CD8-positive, alpha-beta memory T cell (primary cell): ENCODE data around the gene PIEZO1. TPM values are rescaled to one million over a fixed set of nuclear protein-coding genes. Genes with fewer than 3 reads are reported as not detected.
"Not testable (repeated sequence)": the region's sequence is repeated elsewhere in the genome, so short reads cannot be mapped to it uniquely, and the experiment has no call there.

Experiments used
- CTCF ChIA-PET: fragments of 350-600 bp; sonication (Branson Sonifier 250); formaldehyde crosslinking; loops from one replicate; lab custom pipeline; 2021; ENCODE audit warnings: antibody characterized with exemption; lab: Charles Lee
- POLR2A ChIA-PET: fragments of 350-600 bp; sonication (Branson Sonifier 250); formaldehyde crosslinking; loops from one replicate; lab custom pipeline; 2021; ENCODE audit warnings: antibody characterized with exemption; lab: Charles Lee
- DNase-seq, 5 donors: peaks; one replicate each; pipeline versions ENCODE4 v3.0.0 to v3.0.0-alpha.2; 2020 to 2022; ENCODE audit warnings: mixed read lengths in 1 of 5
- H3K27ac ChIP-seq: one replicate; pipeline ENCODE4 v1.7.0; 2013; ENCODE audit warnings: low read depth, mild to moderate bottlenecking, low read length, moderate library complexity
- H3K27me3 ChIP-seq: 2 replicates; pipeline ENCODE4 v1.7.0; 2013; ENCODE audit warnings: low read length, mild to moderate bottlenecking; ENCODE audit not compliant: insufficient read depth, poor library complexity, severe bottlenecking
- H3K36me3 ChIP-seq: 2 replicates; pipeline ENCODE4 v1.7.0; 2013; ENCODE audit warnings: mild to moderate bottlenecking, low read length, moderate library complexity; ENCODE audit not compliant: insufficient read depth
- H3K4me1 ChIP-seq: 2 replicates; pipeline ENCODE4 v1.7.0; 2013; ENCODE audit warnings: mild to moderate bottlenecking, low read length, moderate library complexity; ENCODE audit not compliant: insufficient read depth
- H3K4me3 ChIP-seq: 2 replicates; pipeline ENCODE4 v1.7.0; 2013; ENCODE audit warnings: mild to moderate bottlenecking, low read length
- H3K9me3 ChIP-seq: 2 replicates; pipeline ENCODE4 v1.7.0; 2013; ENCODE audit warnings: mild to moderate bottlenecking, low read length
- H3K27ac Mint-ChIP-seq, 8 donors: one replicate each; pipeline ENCODE4 v1.8.0; 2020 to 2021; ENCODE audit warnings: mixed read lengths in 8 of 8, mild to moderate bottlenecking in 6 of 8, inconsistent platforms in 3 of 8, moderate library complexity in 3 of 8
- H3K27me3 Mint-ChIP-seq, 2 donors: one replicate each; pipeline ENCODE4 v1.8.0; 2020 to 2021; ENCODE audit warnings: mixed read lengths in 2 of 2, mild to moderate bottlenecking in 1 of 2, moderate library complexity in 1 of 2
- H3K36me3 Mint-ChIP-seq, 3 donors: one replicate each; pipeline ENCODE4 v1.8.0; 2020 to 2021; ENCODE audit warnings: mixed read lengths in 3 of 3, inconsistent platforms in 1 of 3, mild to moderate bottlenecking in 1 of 3
- H3K4me1 Mint-ChIP-seq, 3 donors: one replicate each; pipeline ENCODE4 v1.8.0; 2020 to 2021; ENCODE audit warnings: mixed read lengths in 3 of 3, inconsistent platforms in 1 of 3, mild to moderate bottlenecking in 1 of 3
- H3K4me3 Mint-ChIP-seq, 7 donors: one replicate each; pipeline ENCODE4 v1.8.0; 2020 to 2021; ENCODE audit warnings: mixed read lengths in 7 of 7, mild to moderate bottlenecking in 6 of 7, moderate library complexity in 4 of 7, inconsistent platforms in 2 of 7
- H3K9me3 Mint-ChIP-seq, 5 donors: one replicate each; pipeline ENCODE4 v1.8.0; 2020 to 2022; ENCODE audit warnings: mixed read lengths in 5 of 5, mild to moderate bottlenecking in 3 of 5, moderate library complexity in 2 of 5, inconsistent platforms in 1 of 5
- polyA plus RNA-seq: library from polyadenylated mRNA; unstranded; fragments of 300-500 nt; fragmentation: Illumina TruSeq; gene quantifications from one replicate; pipeline ENCODE4 v1.2.3, GENCODE V29; 2021
- total RNA-seq, 2 experiments: library from RNA; stranded (reverse); gene quantifications; one replicate each; pipeline ENCODE4 v1.2.3, GENCODE V29; 2021

PIEZO1 gene
- total and polyA plus RNA-seq, 3 experiments from 2014 or later: 58.4 to 230 (median 215) TPM

DNA sequence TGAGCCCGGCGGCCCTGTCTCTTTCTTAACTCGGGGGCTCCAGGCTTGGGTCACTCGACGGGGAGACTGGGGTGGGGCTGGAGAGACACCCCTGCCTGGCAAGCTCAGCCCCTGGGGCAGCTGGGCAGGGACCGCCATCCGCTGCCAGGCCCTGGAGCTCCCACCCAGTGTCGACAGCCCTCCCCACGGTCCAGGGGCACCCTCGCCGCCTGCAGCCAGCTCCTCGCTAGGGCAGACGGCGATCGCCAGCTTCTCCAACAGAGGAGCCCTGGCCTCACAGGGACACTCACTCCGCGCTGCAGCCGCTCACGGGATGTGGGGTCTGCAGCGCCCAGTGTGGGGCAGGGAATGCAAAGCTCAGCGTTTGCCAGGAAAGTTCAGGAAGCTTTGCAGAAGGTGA is 42.7 kb upstream of the PIEZO1 start:
- H3K4me1 ChIP-seq: no peaks in the 10 kb centered on the region
- no peak overlapping the region for H3K4me3 ChIP-seq
- DNase-seq: no peak
- Mint-ChIP-seq H3K9me3 (no peaks in the 10 kb centered on the region), H3K4me1 (no peaks in the 10 kb centered on the region), H3K27ac (no peak overlapping the region), H3K4me3 (no peak overlapping the region), H3K27me3 (no peaks in the 10 kb centered on the region), H3K36me3 (peaks cover 0 to 27% (median 0%) of the 10 kb centered on the region in 3 donors)
- ChIA-PET CTCF (no interaction called here), POLR2A (no interaction called here)
- no peaks in the 10 kb centered on the region for H3K36me3 ChIP-seq
- no peaks in the 10 kb centered on the region for H3K27me3 ChIP-seq
- no peak overlapping the region for H3K27ac ChIP-seq
- H3K9me3 ChIP-seq: no peaks in the 10 kb centered on the region

DNA sequence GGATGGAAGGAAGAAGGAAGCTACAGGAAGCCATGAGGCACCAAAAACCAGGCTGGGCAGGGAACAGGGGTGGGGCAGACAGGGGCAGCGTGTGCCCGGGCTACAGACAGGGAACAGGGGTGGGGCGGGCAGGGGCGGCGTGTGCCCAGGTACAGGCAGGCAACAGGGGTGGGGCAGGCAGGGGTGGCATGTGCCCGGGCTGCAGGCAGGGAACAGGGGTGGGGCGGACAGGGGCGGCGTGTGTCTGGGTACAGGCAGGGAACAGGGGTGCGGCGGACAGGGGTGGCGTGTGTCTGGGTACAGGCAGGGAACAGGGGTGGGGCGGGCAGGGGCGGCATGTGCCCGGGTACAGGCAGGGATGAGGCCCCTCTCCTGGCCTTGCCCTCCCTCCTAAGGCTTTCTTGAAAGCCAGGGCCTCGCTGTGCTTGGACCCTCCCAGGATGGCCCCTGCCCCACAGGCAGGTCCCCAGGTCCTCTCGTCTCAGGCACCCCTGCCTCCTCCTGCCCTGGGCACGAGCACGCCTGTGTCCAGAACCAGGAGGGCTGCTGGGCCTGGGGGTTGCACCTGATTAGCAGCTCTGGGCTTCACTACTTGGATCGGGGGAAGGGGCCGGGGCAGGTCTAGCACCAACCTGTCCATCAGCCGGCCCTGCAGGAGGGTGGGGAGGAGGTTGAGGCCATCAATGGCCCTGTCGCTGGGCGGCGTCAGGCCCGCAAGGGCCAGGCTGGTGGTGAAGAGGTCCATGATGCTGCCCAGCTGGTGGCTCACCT is 41.2 kb upstream of the PIEZO1 start:
- CTCF ChIA-PET: no interaction called here
- no peaks in the 10 kb centered on the region for H3K9me3 ChIP-seq
- no peak overlapping the region for H3K4me3 ChIP-seq
- Mint-ChIP-seq H3K4me1 (no peaks in the 10 kb centered on the region), H3K36me3 (peaks cover 0 to 35% (median 0%) of the 10 kb centered on the region in 3 donors), H3K9me3 (no peaks in the 10 kb centered on the region), H3K27me3 (no peaks in the 10 kb centered on the region), H3K4me3 (no peak overlapping the region), H3K27ac (no peak overlapping the region)
- no peak overlapping the region for H3K27ac ChIP-seq
- H3K36me3 ChIP-seq: no peaks in the 10 kb centered on the region
- DNase-seq: no peak
- H3K27me3 ChIP-seq: no peaks in the 10 kb centered on the region
- H3K4me1 ChIP-seq: no peaks in the 10 kb centered on the region
- POLR2A ChIA-PET: interaction anchor here (0.7 kb wide), 1 partner anchor 25 kb away, joined by 3 read pairs; no protein-coding TSS in a partner anchor

DNA sequence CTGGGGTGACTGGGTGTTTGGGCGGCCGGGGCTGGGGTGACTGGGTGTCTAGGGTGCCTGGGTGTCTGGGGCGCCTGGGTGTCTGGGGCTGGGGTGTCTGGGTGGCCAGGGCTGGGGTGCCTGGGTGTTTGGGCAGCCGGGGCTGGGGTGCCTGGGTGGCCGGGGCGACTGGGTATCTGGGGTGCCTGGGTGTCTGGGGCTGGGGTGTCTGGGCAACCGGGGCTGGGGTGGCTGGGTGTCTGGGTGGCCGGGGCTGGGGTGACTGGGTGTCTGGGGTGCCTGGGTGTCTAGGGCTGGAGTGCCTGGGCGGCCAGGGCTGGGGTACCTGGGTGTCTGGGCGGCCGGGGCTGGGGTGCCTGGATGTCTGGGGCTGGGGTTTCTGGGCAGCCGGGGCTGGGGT is 40.1 kb upstream of the PIEZO1 start:
- CTCF ChIA-PET: no interaction called here
- Histone ChIP-seq H3K4me1 (no peaks in the 10 kb centered on the region), H3K27me3 (no peaks in the 10 kb centered on the region), H3K36me3 (no peaks in the 10 kb centered on the region), H3K27ac (no peak overlapping the region), H3K4me3 (no peak overlapping the region), H3K9me3 (no peaks in the 10 kb centered on the region)
- POLR2A ChIA-PET: no interaction called here
- H3K9me3 Mint-ChIP-seq: no peaks in the 10 kb centered on the region
- no peaks in the 10 kb centered on the region for H3K27me3 Mint-ChIP-seq
- no peaks in the 10 kb centered on the region for H3K4me1 Mint-ChIP-seq
- peaks cover 0 to 33% (median 0%) of the 10 kb centered on the region in 3 donors for H3K36me3 Mint-ChIP-seq
- no peak overlapping the region for H3K4me3 Mint-ChIP-seq
- no peak overlapping the region for H3K27ac Mint-ChIP-seq
- DNase-seq: no peak

DNA sequence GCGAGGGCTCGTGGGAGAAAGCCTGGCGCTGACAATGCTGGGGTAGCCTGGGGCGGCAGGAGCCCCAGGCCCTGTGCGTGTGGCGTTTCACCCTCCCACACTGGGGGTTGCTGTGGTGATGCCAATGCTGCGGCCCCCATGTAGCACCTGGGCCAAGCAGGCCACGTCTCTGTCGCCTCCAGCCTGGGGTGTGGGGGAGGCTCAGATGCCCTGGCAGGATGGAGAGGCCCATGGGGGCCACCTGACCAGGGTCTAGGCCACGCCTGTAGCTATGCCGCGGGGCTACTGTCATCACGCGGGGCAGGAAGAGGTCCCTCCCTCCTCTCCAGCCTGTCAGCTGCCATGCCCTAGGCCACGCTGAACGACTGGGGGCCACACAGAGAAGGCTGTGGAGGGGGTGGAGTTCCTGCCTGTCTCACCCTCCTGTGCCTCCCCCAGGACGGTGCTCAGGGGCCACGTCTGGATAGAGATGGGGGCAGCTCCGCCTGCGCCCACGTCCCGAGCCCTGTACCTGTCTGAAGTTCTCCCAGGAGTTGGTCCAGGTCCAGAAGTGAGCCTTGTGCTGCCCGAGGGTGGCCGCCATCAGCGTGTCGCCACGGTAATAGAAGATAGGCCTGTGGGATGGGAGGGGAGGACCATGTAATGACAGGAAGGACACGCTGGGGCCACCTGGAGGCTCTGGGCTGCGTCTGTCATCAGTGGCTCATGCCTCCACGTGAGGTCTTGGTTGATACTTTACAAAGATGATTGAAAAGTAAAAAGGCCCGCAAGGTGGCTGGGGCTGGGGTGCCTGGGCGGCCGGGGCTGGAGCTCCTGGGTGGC is 39.4 kb upstream of the PIEZO1 start:
- Mint-ChIP-seq H3K27me3 (no peaks in the 10 kb centered on the region), H3K4me3 (no peak overlapping the region), H3K27ac (peak overlapping the region in 1 of 8 donors; percentile 89), H3K9me3 (no peaks in the 10 kb centered on the region), H3K4me1 (no peaks in the 10 kb centered on the region), H3K36me3 (peaks cover 0 to 30% (median 0%) of the 10 kb centered on the region in 3 donors)
- no peak for DNase-seq
- Histone ChIP-seq H3K27me3 (no peaks in the 10 kb centered on the region), H3K4me1 (no peaks in the 10 kb centered on the region), H3K27ac (no peak overlapping the region), H3K4me3 (no peak overlapping the region), H3K36me3 (no peaks in the 10 kb centered on the region), H3K9me3 (no peaks in the 10 kb centered on the region)
- POLR2A ChIA-PET: no interaction called here
- CTCF ChIA-PET: no interaction called here

DNA sequence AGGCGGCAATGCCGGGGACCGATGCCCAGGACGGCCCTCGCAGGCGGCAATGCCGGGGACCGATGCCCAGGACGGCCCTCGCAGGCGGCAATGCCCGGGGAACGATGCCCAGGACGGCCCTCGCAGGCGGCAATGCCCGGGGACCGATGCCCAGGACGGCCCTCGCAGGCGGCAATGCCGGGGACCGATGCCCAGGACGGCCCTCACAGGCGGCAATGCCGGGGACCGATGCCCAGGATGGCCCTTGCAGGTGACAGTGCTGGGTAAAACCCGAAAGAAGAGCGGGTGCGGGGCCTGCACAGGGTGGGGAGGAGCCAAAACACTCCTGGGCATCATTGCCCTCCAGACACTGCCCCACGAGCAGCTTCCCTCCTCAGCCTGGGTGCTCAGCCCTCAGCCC is 38.6 kb upstream of the PIEZO1 start:
- H3K27ac ChIP-seq, H3K27ac Mint-ChIP-seq, H3K36me3 ChIP-seq, H3K9me3 ChIP-seq, POLR2A ChIA-PET, CTCF ChIA-PET, H3K9me3 Mint-ChIP-seq, DNase-seq, H3K27me3 ChIP-seq, H3K27me3 Mint-ChIP-seq, H3K4me1 Mint-ChIP-seq, H3K4me3 Mint-ChIP-seq, H3K4me1 ChIP-seq, H3K4me3 ChIP-seq: not testable (repeated sequence)
- H3K36me3 Mint-ChIP-seq: peaks cover 0 to 26% (median 0%) of the 10 kb centered on the region in 3 donors

DNA sequence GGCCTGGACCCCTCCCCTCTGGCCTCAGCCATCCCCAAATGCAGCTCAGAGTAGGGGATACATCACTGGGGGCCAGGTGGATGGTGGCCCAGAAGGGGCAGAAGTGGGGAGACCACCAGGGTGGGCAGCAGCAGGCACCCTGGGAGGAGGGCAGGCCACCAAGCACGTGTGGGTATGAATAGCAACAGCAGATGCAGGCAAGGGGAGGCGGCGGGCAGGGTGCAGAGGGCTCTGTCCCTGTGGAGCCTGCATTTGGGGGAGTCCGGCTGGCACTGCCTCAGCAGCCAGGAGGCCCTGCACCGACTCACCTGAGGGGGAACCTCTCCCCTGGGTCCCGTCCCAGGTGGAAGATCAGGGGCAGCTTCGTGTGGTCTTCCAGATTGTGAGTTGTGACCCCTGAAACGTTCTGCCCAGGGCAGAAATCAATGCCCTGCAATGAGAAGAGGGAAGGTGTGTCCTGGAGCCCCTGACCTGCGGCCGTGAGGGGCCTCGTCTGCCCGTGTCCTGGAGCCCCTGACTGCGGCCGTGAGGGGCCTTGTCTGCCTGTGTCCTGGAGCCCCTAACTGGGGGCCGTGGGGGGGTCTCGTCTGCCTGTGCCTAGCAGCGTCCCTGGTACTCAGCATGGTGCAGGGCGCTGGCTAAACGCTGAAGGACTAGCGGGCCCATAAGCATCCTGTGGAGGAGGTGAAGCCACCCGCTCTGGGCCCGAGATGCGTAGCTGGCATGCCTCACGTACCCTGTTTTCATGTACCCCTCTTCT is 37.4 kb upstream of the PIEZO1 start:
- no peak overlapping the region for H3K27ac Mint-ChIP-seq
- no peaks in the 10 kb centered on the region for H3K9me3 Mint-ChIP-seq
- Histone ChIP-seq H3K27me3 (no peaks in the 10 kb centered on the region), H3K4me3 (no peak overlapping the region), H3K36me3 (no peaks in the 10 kb centered on the region), H3K27ac (no peak overlapping the region), H3K4me1 (no peaks in the 10 kb centered on the region), H3K9me3 (no peaks in the 10 kb centered on the region)
- POLR2A ChIA-PET: no interaction called here
- H3K4me3 Mint-ChIP-seq: no peak overlapping the region
- CTCF ChIA-PET: interaction anchor here (0.9 to 1.0 kb wide), 2 partner anchors 35 to 39 kb away, joined by 3 read pairs; no protein-coding TSS in a partner anchor
- no peaks in the 10 kb centered on the region for H3K4me1 Mint-ChIP-seq
- H3K27me3 Mint-ChIP-seq: no peaks in the 10 kb centered on the region
- no peak for DNase-seq
- peaks cover 0 to 24% (median 0%) of the 10 kb centered on the region in 3 donors for H3K36me3 Mint-ChIP-seq

DNA sequence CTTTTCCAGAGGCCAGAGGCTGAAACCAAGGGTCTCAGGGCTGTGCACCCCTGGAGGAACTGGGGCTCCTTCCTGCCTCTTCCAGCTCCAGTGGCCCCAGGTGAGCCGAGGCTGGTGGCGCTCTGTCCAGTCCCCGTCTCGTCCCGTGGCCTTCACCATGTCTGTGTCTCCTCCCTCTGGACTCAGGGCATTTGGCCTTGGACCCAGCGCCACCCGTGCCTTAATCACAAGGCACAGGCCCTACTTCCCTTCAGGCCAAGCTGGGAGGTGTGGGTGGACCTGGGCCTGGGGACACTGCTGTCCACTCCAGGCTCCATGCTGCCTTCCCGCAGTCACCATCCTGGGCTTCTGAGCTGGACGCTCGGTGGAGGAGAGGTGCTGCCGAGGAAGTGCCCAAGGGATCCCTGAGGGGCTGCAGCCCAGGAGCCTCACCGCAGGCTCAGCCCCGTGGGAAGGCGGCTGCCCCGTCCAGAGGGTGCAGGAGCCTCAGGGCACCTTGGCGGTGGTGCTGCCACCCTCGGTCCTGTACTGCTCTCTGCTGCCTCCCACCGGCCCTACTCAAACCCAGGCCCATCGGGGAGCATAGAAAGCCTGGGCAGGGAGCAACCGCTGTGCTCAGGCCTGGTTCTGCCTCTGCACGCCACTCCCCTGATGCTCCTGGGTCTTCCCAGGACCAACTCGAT is 36.3 kb upstream of the PIEZO1 start:
- H3K9me3 ChIP-seq: no peaks in the 10 kb centered on the region
- no peak for DNase-seq
- CTCF ChIA-PET: interaction anchor here (1.0 kb wide), 1 partner anchor 36 kb away, joined by 3 read pairs; no protein-coding TSS in a partner anchor

More for the DNA sequence above, 36.3 kb upstream of the PIEZO1 start:
- H3K27ac Mint-ChIP-seq: no peak overlapping the region
- H3K36me3 ChIP-seq: no peaks in the 10 kb centered on the region
- H3K4me3 Mint-ChIP-seq: no peak overlapping the region
- no peaks in the 10 kb centered on the region for H3K27me3 Mint-ChIP-seq
- POLR2A ChIA-PET: no interaction called here
- no peak overlapping the region for H3K4me3 ChIP-seq
- no peaks in the 10 kb centered on the region for H3K4me1 ChIP-seq
- no peaks in the 10 kb centered on the region for H3K4me1 Mint-ChIP-seq
- H3K27me3 ChIP-seq: no peaks in the 10 kb centered on the region
- H3K36me3 Mint-ChIP-seq: peaks cover 0 to 24% (median 0%) of the 10 kb centered on the region in 3 donors
- H3K27ac ChIP-seq: no peak overlapping the region
- H3K9me3 Mint-ChIP-seq: no peaks in the 10 kb centered on the region
